Nephron progenitor cell (in vitro differentiated cells): ENCODE data around the gene HOXC11.

Source experiments
- DNase-seq: peaks from one replicate; pipeline ENCODE4 v3.0.0; 2021
- H3K27ac Mint-ChIP-seq: 2 replicates; pipeline ENCODE4 v1.8.0; 2021; ENCODE audit warnings: mild to moderate bottlenecking, moderate library complexity, mixed read lengths
- H3K27me3 Mint-ChIP-seq: 2 replicates; pipeline ENCODE4 v1.8.0; 2021; ENCODE audit warnings: mild to moderate bottlenecking, low read depth, mixed read lengths; ENCODE audit not compliant: poor library complexity
- H3K36me3 Mint-ChIP-seq: 2 replicates; pipeline ENCODE4 v1.8.0; 2021; ENCODE audit warnings: low read depth, mixed read lengths
- H3K4me1 Mint-ChIP-seq: 2 replicates; pipeline ENCODE4 v1.8.0; 2021; ENCODE audit warnings: mixed read lengths
- H3K4me3 Mint-ChIP-seq: 2 replicates; pipeline ENCODE4 v1.8.0; 2021; ENCODE audit warnings: mild to moderate bottlenecking, moderate library complexity, mixed read lengths
- H3K9me3 Mint-ChIP-seq: 2 replicates; pipeline ENCODE4 v1.8.0; 2021; ENCODE audit warnings: mild to moderate bottlenecking, moderate library complexity, mixed read lengths
- CTCF ChIP-seq: fragments of 200-600 bp; sonication (generic); IDR thresholded peaks from 2 replicates; pipeline ENCODE4 v1.5.0; 2021; ENCODE audit warnings: antibody characterized with exemption

The HOXC11 gene

GRCh38 chr12:54024127-54024526 lies 51.2 kb downstream of the HOXC11 start:
- Mint-ChIP-seq H3K27me3 (peaks cover 6% of the 10 kb centered on the region), H3K9me3 (no peaks in the 10 kb centered on the region), H3K27ac (peak overlapping the region; percentile 99), H3K4me1 (peaks cover 83% of the 10 kb centered on the region), H3K4me3 (peak overlapping the region; percentile 91), H3K36me3 (peaks cover 38% of the 10 kb centered on the region)
- DNase-seq, result peak; percentile 42
- no peak for TF ChIP-seq CTCF

GRCh38 chr12:54024581-54025305 lies 51.8 kb downstream of the HOXC11 start:
- Mint-ChIP-seq H3K36me3 (peaks cover 39% of the 10 kb centered on the region), H3K27ac (peak overlapping the region; percentile 99), H3K4me3 (peak overlapping the region; percentile 91), H3K4me1 (peaks cover 86% of the 10 kb centered on the region), H3K9me3 (no peaks in the 10 kb centered on the region), H3K27me3 (peaks cover 6% of the 10 kb centered on the region)
- TF ChIP-seq CTCF, result no peak
- DNase-seq, result peak; percentile 8

- peaks cover 44% of the 10 kb centered on the region for H3K36me3 Mint-ChIP-seq
- DNase-seq, result peak; percentile 47
- H3K27ac Mint-ChIP-seq, result peak overlapping the region; percentile 99
- peak overlapping the region; percentile 91 for H3K4me3 Mint-ChIP-seq
- TF ChIP-seq CTCF, result no peak
- peaks cover 92% of the 10 kb centered on the region for H3K4me1 Mint-ChIP-seq
- H3K9me3 Mint-ChIP-seq, result no peaks in the 10 kb centered on the region
- peaks cover 6% of the 10 kb centered on the region for H3K27me3 Mint-ChIP-seq
Measured at GRCh38 chr12:54025499-54026405, 52.8 kb downstream of the HOXC11 start.

- Mint-ChIP-seq H3K27ac (peak overlapping the region; percentile 99), H3K4me1 (peaks cover 96% of the 10 kb centered on the region), H3K36me3 (peaks cover 36% of the 10 kb centered on the region), H3K9me3 (no peaks in the 10 kb centered on the region), H3K4me3 (peak overlapping the region; percentile 91), H3K27me3 (peaks cover 5% of the 10 kb centered on the region)
- DNase-seq, result peak; percentile 40
- no peak for TF ChIP-seq CTCF
Measured at GRCh38 chr12:54026640-54027441, 53.9 kb downstream of the HOXC11 start.
